Bone marrow (tissue), 2 donors: ENCODE results near the gene EHD1.

ENCODE experiments used
- DNase-seq, 2 donors: peaks; one replicate each; lab custom pipeline; 2025; lab: John Stamatoyannopoulos, UW

The EHD1 gene

DNA sequence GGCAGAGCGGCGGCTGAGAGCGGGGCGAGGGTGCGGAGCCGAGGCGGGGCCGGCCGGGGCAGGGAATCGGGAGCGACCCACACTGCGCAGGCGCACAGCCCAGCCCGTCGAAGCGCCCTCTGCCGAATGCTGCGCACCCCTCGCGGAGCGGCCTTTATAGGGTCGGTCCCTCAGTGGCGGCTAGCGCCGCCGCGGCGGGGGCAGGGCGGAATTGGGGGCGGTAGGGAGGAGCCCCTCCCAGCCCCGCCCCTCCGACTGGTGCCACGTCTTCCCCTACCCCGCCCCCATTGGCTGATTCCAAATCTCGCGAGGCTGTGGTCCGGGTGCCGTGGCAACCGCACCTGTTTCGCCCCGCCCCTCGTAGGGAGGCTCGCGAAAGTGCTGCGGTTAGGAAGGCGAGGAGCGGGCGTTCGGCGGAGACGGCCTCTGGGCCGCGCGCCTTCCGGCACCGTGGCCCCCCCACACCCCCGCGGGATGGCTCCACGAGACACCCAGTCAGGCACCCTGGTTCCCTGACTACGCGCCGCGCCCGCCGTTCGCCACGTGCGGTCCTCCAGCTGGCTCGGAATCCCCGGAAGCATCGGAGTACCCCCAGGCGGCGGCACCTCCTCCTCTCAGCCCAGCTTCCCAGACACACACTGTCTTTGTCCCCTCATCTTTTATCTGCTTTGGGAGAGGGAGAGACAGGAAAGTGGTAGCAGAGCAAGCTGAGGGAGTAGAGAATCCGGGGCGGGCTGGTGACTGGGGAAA is at the start of gene EHD1:
Gene EHD1 (minus strand): TSS at position 128 of the 750 bp plus-strand sequence. CDS start 157 bp downstream, outside the sequence.
- DNase-seq = peak; percentile 96 to 97

DNA sequence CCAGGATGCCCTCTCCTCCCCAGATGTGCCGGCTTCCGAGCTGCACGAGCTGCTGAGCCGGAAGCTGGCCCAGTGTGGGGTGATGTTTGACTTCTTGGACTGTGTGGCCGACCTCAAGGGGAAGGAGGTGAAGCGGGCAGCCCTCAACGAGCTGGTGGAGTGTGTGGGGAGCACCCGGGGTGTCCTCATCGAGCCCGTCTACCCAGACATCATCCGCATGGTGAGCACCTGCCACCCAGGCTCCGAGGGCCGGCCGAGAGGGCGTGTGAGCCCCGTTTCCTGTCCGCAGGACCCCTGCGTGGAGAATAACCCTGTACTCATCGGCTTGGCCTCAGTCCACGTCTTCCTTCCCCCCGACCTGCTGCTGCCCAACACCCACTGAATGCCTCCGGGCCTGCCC is 48.3 kb upstream of the EHD1 start:
- DNase-seq = no peak

DNA sequence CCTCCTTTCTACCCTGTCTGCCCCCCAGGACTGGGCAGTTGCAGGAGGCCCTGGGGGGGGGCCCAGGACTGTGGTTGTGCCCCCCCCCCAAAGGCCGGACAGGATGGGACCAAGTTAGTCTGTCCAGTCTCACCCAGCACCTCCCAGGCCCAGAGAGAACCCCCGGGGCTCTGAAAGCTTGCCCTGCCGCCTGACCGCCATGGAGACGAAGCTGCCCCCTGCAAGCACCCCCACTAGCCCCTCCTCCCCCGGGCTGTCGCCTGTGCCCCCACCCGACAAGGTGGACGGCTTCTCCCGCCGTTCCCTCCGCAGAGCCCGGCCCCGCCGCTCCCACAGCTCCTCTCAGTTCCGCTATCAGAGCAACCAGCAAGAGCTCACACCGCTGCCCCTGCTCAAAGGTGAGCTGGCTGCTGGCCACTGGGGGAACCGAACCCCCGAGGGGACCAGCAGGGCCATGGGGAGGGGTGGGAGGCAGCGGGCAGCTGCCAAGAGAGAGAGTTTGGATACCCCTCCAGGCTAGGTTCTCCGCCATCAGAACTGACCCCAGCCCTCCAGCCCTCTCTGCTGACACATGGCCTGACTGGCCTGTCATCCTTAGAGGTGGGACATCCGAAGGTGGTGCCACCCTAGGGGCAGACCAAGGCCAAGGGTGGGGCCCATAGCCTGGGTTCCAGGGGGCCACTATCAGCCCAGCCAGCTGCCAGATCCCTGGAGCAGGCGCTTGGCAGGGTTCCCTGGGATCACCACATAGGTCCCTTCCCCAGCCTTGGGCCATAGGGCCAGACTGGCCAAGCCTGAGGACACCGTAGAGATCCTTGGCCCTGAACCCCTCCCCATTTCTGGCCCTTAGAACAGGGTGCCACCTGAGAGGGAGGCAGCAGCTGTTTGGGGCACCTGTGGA is 47.4 kb upstream of the EHD1 start:
- no peak for DNase-seq

DNA sequence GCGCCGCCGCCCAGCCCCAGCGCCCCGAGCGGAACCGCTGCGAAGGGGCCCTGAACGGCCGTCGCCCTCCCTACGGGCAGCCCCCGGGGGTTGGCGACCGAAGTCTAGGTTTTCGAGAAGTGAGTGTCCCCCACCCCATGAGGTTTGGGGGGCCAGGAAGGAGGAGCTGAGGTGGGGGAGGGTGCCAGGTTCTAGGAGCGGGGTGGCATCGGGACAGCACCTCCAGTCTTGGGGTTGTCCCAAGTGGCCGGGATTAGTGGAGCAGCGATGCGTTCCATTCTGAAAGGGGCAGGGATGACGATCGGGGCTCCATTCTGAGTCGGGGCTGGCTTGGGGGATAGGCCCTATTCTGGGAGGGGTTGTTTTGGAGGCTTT is 46.5 kb upstream of the EHD1 start:
- DNase-seq = no peak

DNA sequence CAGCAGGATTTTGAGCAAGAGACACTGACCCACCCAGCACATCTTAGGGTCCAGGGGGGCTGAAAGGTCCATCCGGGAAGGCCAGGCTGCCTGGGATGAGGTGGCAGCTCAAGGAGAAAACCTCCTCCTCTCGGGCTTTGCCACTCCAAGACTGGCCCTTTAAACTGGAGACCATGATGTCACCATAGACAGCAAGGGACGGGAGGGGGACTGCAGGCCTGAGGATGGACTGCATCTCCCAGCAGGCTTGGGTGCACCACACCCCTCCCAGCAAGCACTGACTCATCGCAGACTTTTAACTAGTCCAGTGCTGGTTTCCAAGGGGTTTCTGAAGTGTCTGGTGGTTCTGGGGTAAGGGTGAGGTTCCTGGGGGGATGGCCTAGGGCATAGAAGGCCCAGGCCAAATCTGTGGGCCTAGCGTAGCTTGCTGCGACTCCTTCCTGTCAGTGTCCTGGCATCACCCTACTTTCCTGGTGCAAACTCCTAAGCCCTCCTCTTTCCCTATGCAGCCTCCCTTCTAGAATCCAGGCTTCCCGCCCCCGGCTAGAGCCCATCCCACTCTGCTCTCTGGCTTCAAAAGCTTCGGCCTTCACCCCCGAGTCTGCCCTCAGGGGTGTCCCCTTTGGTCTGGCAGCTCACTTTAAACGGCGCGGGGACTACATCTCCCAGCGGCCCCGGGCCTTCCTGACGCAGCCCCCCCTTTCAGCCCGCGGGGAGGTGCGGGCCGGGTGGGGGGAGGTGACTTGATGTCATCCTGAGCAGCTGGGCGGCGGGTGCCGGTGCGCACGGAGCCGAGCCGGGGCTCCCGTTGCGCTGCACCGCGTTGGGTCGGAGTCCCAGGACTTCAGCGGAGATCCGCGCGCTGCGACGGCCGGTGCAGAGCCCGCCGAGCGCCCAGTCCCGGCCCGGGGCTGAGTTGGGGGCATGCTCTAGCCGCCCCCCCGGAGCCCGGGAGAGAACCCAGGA is 45.8 kb upstream of the EHD1 start, which contains the start of gene PPP2R5B:
Gene PPP2R5B (plus strand): TSS at position 746 of the 966 bp plus-strand sequence. CDS start 1,046 bp downstream, outside the sequence.
- peak; percentile 74 to 89 for DNase-seq

DNA sequence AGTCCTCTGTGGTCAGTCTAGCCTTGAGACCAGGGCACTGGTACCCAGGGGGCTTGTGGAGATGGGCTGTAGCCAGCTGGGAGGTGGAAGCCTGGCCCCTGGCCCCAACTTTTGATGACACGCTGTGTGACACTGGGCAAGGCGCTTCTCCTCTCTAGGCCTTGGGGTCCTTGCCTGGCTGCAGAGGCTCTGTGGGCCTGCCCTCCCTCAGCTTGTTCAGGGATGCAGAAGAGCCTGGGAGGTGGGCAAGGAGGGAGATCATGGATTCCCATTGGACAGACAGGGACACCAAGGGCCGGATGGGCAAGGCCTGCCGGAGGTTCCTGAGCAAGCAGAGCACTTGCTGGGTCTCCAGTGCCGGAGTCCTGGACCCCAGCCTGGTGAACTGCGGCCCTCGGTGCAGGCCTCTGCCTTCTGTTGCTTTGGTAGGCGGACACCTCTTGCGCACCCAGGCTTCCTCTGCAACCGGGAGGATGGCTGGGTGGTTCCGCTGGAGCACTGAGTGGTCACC is 44.8 kb upstream of the EHD1 start:
- no peak for DNase-seq

DNA sequence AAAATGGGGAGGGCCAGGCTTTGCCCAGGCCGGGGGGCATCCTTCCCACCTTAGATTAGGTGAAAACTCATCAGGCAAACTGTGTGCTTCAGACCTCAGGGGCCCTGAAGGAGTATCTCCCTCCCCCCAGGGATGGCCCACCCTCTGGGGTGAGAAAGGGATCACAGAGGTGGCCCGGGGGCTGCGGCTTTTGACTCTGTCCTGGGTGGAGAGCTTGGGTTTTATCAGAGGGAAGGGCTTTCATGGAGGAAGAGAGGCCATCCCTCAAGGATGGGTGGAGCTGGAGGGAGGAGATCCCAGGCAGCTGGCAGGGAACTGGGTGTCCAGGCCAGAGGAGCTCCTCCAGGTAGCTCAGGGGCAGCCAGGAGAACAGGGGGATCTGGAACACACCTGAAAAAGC is 43.0 kb upstream of the EHD1 start:
- no peak for DNase-seq

DNA sequence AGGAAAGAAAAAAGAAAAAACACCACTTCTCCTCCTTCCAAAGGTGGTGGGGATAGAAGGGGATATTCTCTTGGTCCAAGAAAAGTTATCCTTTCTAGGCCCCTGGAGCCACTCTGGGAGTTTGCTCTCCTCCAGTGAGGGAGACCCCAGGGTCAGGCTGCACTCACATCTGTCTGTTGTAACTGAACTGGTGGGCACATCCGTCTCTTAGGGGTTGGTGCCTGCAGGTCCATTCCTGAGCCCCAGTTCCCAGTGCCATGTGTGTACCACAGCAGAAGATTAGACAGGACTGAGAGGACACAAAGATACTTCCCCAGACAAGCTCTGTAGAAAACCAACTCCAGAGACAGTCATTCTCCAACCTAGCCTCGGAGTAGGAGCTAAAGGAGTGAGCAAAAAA is 41.7 kb upstream of the EHD1 start:
- DNase-seq = no peak

DNA sequence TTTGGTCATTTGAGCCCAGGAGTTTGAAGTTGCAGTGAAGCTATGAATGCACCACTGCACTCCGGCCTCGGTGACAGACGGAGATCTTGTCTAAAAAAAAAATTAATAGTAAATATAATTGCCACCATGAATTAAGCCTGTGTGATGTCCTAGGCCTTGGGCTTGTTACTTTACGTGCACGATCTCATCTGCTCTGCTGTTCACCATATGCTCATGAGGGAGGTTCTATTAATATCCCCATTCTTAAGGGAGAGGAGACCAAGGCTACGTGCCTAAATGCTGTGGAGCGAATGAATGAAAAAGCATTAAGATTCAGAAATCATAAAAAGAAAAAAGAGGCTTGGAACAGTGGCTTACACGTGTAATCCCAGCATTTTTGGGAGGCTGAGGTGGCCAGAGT is 41.2 kb upstream of the EHD1 start:
- DNase-seq = no peak

DNA sequence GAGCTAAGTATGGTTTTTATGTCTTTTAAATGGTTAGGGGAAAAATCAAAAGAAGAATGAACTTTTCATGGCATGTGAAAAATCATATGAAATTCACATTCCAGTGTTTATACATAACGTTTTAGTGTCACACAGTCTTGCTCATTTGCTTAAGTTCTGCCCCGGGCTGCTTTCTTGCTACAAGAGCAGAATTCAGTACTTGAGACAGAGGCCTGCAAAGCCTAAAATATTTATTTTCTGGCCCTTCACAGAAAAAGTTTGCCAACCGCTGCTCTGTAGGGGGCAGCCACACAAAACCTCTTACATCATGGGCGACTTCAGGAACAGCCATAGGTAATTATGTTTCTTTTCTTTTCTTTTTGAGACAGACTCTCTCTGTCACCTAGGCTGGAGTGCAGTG is 39.6 kb upstream of the EHD1 start:
- DNase-seq = no peak

DNA sequence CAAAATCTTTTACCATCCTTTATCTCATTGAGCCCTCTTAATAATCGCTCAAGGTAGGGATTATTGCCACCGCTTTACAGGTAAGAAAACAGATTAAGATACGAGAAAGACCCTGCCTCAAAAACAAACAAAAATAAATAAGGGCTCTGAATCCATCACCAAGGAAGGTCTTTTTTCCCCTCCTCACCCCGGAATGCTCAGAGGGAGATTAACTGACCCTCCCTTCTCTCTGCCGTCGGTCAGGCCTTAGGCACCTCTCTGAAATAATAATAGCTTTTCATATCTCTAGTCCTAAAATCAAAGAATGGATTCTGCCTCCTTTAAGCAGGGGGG is 39.2 kb upstream of the EHD1 start:
- DNase-seq = no peak

DNA sequence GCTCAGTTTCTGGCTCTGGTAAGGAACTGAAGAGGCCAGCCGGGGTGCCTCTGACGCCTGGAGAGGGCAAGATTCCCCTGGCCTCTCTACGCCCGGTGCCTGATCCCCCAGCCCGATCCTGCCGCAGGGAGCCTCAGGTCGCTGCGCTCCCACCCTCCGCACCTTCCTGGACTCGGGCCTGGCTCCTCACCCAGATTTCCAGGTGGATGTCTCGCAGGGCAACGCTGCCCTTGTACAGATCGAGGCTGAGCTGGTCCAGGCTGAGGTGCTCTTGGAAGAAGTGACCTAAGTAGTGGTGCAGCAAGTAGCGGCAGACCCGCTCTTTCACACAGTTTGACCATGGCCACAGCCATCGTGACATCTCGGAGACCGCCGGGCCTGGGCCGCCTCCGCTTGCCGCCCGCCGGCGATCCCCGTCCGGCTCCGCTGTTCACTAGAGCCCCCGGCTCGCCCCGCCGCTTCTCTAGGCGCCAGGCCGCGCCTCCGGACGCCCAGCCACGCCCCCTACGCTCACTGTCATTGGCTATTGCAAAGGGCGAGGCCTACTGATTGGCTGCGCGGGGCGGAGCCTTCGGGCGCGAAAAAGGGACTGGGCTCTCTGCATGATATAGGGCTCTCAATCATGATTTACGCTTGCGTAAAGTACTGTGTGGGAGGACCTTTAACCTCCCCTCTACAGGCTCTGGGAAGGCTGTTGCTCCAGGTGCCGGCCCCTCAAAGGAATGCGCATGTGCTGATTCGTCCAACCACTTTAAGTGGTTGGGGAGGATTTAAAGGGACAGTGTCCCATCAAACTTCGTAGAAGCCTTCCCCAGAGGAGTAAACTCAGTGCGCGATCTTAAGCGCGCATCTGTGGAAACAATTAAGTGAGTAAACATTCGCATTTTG is 38.6 kb upstream of the EHD1 start, which contains the start of gene ATG2A:
Gene ATG2A (minus strand): TSS at position 435 of the 888 bp plus-strand sequence. CDS start 74 bp downstream, at position 361.
- DNase-seq = peak; percentile 87 to 99

DNA sequence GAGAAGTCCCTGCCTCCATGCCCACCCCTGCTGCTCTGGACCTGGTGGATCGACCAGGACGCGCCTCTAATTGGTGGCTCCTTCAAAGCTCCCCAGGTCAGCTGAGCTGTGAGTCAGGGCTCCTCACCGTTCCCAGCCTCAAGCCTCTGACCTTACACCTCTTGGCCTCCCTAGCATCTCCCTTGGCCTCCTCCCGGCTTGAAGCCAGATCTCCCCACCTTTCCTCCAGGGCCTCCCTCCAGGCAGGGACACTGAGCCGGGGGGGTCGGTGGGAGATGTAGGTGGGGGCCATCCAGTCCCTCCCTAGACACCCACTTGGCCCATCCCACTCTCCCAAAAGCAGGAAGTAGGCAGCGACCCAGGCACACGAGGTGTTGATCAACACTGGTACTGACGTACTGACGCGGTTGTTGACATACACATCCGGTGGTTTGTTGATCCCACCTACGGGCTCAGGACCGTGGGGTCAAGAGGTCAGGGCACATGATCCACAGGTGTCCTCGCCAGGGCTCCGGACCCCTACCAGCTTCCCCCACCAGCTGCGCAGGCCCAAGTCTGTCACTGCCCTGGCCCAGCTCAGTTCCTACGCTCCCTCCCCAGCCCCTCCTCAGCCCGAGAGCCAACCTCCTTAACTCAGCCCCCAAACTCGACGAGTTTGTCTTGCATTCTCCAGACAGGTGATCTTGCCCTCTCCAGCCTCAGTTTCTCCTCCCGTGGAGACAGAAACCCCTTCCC is 37.8 kb upstream of the EHD1 start:
- DNase-seq = peak in 1 of 2 donors; percentile 26

DNA sequence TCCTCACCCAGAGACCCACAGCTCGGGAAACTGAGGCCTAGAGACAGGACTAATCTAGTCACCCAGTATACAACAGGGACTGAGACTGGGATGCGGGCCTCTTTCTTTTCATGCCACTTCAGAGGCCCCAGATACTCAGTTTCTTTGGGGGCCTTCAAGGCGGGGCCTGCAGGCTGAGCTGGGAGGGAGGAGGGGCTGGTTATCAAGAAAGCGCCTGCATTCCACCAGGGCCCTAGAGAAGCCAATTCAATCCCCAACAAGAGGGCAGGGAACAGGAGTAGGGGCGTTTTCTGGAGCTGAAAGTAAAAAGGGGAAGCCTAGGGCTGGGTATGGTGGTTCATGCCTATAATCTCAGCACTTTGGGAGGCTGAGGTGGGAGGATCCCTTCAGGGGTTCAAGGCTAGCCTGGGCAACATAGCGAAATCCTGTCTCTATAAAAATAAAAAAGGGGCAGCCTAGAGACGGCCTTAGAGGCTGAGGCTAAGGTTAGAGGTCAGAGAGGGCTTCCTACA is 37.0 kb upstream of the EHD1 start:
- no peak for DNase-seq

DNA sequence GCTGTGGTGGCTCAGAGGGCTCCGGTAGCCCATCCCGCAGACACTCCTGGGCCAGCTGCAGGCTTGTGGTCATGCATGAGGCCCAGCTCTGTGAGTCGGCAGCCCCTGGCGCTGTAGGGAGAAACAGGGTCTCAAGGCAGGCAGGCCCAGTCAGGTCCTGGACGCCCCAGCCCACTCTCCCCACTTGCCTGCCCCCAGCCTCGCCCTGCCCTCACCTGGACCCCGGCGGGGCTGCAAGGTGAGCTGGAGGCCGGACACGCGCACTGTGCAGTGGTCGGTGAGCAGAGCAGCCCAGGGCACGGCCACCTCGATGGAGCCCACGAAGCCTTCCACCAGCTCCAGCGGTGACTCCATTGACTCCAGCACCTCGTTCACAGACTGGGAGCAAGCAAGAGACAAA is 35.7 kb upstream of the EHD1 start:
- no peak for DNase-seq

DNA sequence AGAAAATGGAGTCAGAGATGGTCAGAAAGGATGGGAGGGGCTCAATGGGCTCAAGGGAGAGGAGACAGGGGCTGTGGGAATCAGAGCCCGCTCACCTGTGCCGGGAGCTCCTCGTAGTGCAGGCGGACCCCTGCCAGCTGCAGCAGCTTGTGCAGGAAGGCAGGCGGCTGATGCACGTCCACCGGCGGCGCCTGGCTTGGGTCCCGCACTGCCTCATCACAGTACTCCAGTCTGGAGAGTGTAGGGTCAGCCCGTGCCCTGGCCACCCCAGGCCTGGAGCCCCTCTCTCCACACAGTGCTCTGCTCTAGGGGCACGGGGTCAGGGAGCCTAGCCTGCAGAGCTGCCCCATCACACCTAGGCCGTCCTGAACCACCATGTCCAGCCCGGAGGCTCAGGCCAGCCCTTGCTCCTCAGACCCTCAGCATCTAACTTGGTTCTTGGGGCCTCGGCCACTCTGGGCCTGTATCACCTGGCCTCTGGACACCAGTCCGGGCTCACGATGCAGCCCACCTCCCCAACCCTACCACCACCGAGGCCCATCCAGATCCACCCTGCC is 34.8 kb upstream of the EHD1 start:
- no peak for DNase-seq

DNA sequence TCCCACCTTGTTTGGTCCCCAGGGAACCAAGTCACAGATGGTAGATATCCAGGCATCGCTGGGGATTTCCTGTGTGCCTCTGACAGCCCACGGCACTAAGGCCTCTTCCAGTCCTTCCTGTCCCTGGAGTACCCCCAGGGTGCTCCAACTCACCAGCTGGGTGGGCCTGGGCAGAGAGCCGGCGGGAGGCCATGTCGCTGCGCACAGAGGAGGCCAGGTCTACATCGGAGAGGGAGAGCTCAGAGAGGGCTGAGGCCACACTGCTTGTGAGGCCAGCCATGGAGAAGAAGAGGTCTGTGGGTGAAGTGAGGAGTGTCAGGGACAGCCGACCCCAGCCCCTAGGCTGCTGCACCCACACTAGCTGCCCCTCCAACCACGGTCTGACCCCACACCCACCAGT is 33.3 kb upstream of the EHD1 start:
- no peak for DNase-seq

DNA sequence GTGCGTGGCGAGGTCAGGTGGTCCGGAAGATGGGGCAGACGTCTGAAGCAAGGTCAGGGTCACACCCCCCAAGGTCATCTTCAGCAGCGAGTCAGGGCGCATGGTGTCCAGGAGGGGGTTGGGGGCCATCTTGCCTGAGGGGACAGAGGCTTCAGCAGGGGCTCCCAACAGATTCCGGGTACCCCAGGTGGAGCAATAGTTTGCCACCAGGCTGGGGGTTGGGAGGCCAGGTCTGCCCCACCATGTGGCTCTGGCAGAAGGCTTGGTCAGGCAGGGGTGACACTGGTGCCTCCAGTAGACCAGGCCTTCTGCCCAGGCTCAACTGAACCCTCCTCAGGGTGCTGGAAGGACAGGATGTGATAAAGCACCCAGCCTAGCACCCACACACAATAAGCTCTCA is 32.7 kb upstream of the EHD1 start:
- no peak for DNase-seq

DNA sequence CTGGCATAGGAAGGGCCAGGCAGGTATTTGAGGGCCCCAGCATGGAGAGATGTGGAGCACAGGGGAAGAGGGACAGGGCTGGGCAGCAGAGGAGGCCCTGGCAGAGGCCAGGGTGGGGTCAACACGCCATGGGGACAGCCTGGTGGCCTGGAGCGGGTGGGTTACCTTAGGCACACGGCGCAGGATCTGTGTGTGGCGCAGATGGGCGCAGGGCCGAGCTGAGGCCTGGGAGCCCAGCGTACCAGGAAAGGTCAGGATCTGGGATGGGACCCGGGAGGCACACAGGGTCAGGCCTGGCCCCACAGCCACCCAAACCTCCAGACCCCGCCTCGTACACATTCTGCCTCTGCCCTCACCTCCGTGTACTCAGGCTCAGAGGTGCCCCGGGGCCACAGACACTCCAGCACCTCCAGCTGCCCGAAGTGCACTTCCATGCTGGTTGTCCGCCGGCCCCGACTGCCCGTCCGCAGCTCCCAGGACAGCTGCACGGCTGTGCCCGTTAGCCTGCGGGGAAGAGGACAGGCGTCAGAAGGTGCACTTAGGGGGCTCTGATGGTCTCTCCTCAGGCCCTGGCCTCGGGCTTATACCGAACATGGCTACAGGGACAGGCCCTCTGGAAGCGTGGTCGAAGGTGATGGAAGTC is 32.2 kb upstream of the EHD1 start:
- DNase-seq = no peak
